GM12878 (cell line): ENCODE results near the gene MYO1D. TPM values are rescaled to one million over a fixed set of nuclear protein-coding genes. Genes with fewer than 3 reads are reported as not detected.

Experiments used
- ATAC-seq: fragments of 200-7000 bp; cut with Tn5 transposase; 3 replicates; pipeline ENCODE4 v1.9.1; 2020; ENCODE audit warnings: mild to moderate bottlenecking, moderate library complexity
- BruUV-seq: library from RNA; stranded (reverse); fragments of 400-500 nt; replicated peaks from 2 replicates; lab custom pipeline; 2021; lab: Mats Ljungman, UMichigan
- CTCF ChIA-PET: fragments of 300-600 bp; sonication (Branson Sonifier 250); formaldehyde crosslinking; extraction: SDS; loops from one replicate; lab custom pipeline; 2021; ENCODE audit warnings: inconsistent platforms; lab: Yijun Ruan, JAX
- POLR2A ChIA-PET: fragments of 350-600 bp; formaldehyde crosslinking; extraction: SDS; loops from one replicate; lab custom pipeline; 2021; ENCODE audit warnings: inconsistent platforms; lab: Charles Lee
- RAD21 ChIA-PET: fragments of 300-600 bp; sonication (Branson Sonifier 250); formaldehyde crosslinking; loops from one replicate; lab custom pipeline; 2023; ENCODE audit warnings: antibody characterized with exemption; ENCODE audit not compliant: unreplicated experiment; lab: Charles Lee
- SMC1A ChIA-PET: fragments of 300-600 bp; sonication (Branson Sonifier 250); formaldehyde crosslinking; loops from one replicate; lab custom pipeline; 2023; ENCODE audit not compliant: unreplicated experiment, uncharacterized antibody; lab: Charles Lee
- DNase-seq: peaks from one replicate; pipeline ENCODE4 v3.0.0-alpha.2; 2011; ENCODE audit warnings: low read depth, low spot score
- FAIRE-seq: peaks from 3 replicates; lab custom pipeline; 2011; peaks lifted over from hg19 to GRCh38; lab: Jason Lieb, UNC
- H2AFZ ChIP-seq: 2 replicates; pipeline ENCODE4 v1.6.0; 2011; ENCODE audit warnings: low read depth, low read length, control low read depth; ENCODE audit not compliant: control insufficient read depth
- H3K27ac ChIP-seq: 2 replicates; pipeline ENCODE4 v1.5.1; 2011; ENCODE audit warnings: control low read depth; ENCODE audit not compliant: control insufficient read depth, insufficient read depth
- H3K27me3 ChIP-seq, 2 experiments: replicated peaks in 1 of 2; 2 replicates each; pipeline versions ENCODE4 v1.6.0 to v1.6.1; 2011; ENCODE audit warnings: low read length in 1 of 2; ENCODE audit not compliant: control insufficient read depth in 2 of 2, insufficient read depth in 2 of 2
- H3K36me3 ChIP-seq, 2 experiments: 2 replicates each; pipeline ENCODE4 v1.5.1; 2011; ENCODE audit warnings: low read length in 1 of 2; ENCODE audit not compliant: control insufficient read depth in 2 of 2, insufficient read depth in 2 of 2
- H3K4me1 ChIP-seq: 2 replicates; pipeline ENCODE4 v1.6.1; 2011; ENCODE audit warnings: mild to moderate bottlenecking, low read length, moderate library complexity, mixed read lengths; ENCODE audit not compliant: control insufficient read depth, insufficient read depth
- H3K4me2 ChIP-seq: 2 replicates; pipeline ENCODE4 v1.6.0; 2011; ENCODE audit warnings: control low read depth; ENCODE audit not compliant: control insufficient read depth, insufficient read depth
- H3K4me3 ChIP-seq: fragments of 200-600 bp; sonication (generic); 2 replicates; pipeline ENCODE4 v1.5.1; 2016
- H3K79me2 ChIP-seq: 2 replicates; pipeline ENCODE4 v1.6.0; 2011; ENCODE audit warnings: low read length; ENCODE audit not compliant: control insufficient read depth, insufficient read depth
- H3K9ac ChIP-seq: 2 replicates; pipeline ENCODE4 v1.8.0; 2011; ENCODE audit warnings: low read length, control low read depth, mixed read lengths; ENCODE audit not compliant: control insufficient read depth, insufficient read depth
- H3K9me3 ChIP-seq: replicated peaks from 3 replicates; pipeline ENCODE4 v1.5.1; 2011; ENCODE audit warnings: mild to moderate bottlenecking, low read length; ENCODE audit not compliant: control insufficient read depth, insufficient read depth
- H4K20me1 ChIP-seq: 2 replicates; pipeline ENCODE4 v1.6.0; 2011; ENCODE audit not compliant: control insufficient read depth, insufficient read depth
- ATF7 ChIP-seq: fragments of 450-650 bp; IDR thresholded peaks from 2 replicates; pipeline ENCODE4 v1.6.1; 2016; ENCODE audit warnings: low read depth, mild to moderate bottlenecking
- CBX3 ChIP-seq: fragments of 200-600 bp; sonication (generic); IDR thresholded peaks from 2 replicates; pipeline ENCODE4 v1.6.1; 2016; ENCODE audit warnings: low read depth, borderline replicate concordance
- CTCF ChIP-seq, 3 experiments: IDR thresholded peaks in 2 of 3; conservative IDR thresholded peaks in 1 of 3; 2 replicates each; pipeline ENCODE4 v1.5.1; 2011; ENCODE audit warnings: low read depth in 3 of 3, low read length in 3 of 3, mild to moderate bottlenecking in 3 of 3, control low read depth in 2 of 3, moderate library complexity in 2 of 3, inconsistent platforms in 1 of 3, mixed read lengths in 1 of 3; ENCODE audit not compliant: control insufficient read depth in 2 of 3, insufficient read depth in 1 of 3; ENCODE audit errors: extremely low read depth in 1 of 3
- E2F8 ChIP-seq: fragments of 450-650 bp; IDR thresholded peaks from 2 replicates; pipeline ENCODE4 v1.6.1; 2018; ENCODE audit warnings: mild to moderate bottlenecking, low read depth, moderate library complexity; ENCODE audit not compliant: partially characterized antibody
- HDAC6 ChIP-seq: fragments of 200-600 bp; sonication (generic); IDR thresholded peaks from one replicate; pipeline ENCODE4 v1.8.0; 2017; ENCODE audit warnings: antibody characterized with exemption; ENCODE audit not compliant: unreplicated experiment
- LARP7 ChIP-seq: fragments of 450-650 bp; IDR thresholded peaks from 2 replicates; pipeline ENCODE4 v1.6.1; 2017; ENCODE audit warnings: mild to moderate bottlenecking
- RCOR1 ChIP-seq: conservative IDR thresholded peaks from 2 replicates; pipeline ENCODE4 v1.6.1; 2012; ENCODE audit warnings: low read depth, low read length, improper control_type of control experiment
- REST ChIP-seq: IDR thresholded peaks from 2 replicates; pipeline ENCODE4 v1.6.1; 2012; ENCODE audit warnings: mild to moderate bottlenecking, low read depth, low read length
- SIN3A ChIP-seq: IDR thresholded peaks from 2 replicates; pipeline ENCODE4 v1.6.1; 2012; ENCODE audit warnings: low read depth, low read length, improper control_type of control experiment
- SMC3 ChIP-seq: IDR thresholded peaks from 2 replicates; pipeline ENCODE4 v1.6.1; 2011; ENCODE audit warnings: low read length, improper control_type of control experiment, borderline replicate concordance
- TARDBP ChIP-seq: IDR thresholded peaks from 2 replicates; pipeline ENCODE4 v1.6.1; 2016; ENCODE audit warnings: borderline replicate concordance
- TCF3 ChIP-seq: IDR thresholded peaks from 2 replicates; pipeline ENCODE4 v1.6.1; 2012; ENCODE audit warnings: low read depth, mild to moderate bottlenecking, low read length, borderline replicate concordance; ENCODE audit not compliant: insufficient read depth
- WGBS: methylation state at CpG from one replicate; pipeline ENCODE4 v1.1.6; 2016; ENCODE audit warnings: low lambda C conversion rate; ENCODE audit not compliant: insufficient replicate concordance, insufficient coverage; ENCODE audit errors: missing lambda C conversion rate; 5-methylcytosine and 5-hydroxymethylcytosine counted together
- in situ Hi-C: fragments of 300-500 bp; cut with MboI; formaldehyde crosslinking; loops from 9 replicates; pipeline ENCODE4 v1.14.3; 2018; ENCODE audit warnings: mixed read lengths
- intact Hi-C: fragments of 100-400 bp; cut with micrococcal nuclease; formaldehyde crosslinking; loops from one replicate; pipeline ENCODE4 v1.14.2; 2022; ENCODE audit not compliant: unreplicated experiment
- polyA plus RNA-seq, 11 experiments: library from polyadenylated mRNA; depleted of rRNA in 4 of 11; unstranded in 6 of 11; stranded (reverse) in 5 of 11; fragments of >200 nt; fragmentation: Nextera tagmentation in 4 of 11; fragmentation: Illumina TruSeq in 1 of 11; extraction: Ambion mirVana in 4 of 11; extraction: Trizol in 1 of 11; gene quantifications; 1 replicate in 1 of 11; 2 replicates in 10 of 11; pipeline versions ENCODE4 v1.2.1 to v1.2.3, GENCODE V29; 2011 to 2016; ENCODE audit warnings: inconsistent platforms in 2 of 11, missing spikeins in 2 of 11, low read depth in 1 of 11
- total RNA-seq, 4 experiments: library from RNA; depleted of rRNA in 3 of 4; stranded (reverse); fragments of >200 nt in 3 of 4; fragmentation: Illumina TruSeq in 1 of 4; extraction: Trizol in 1 of 4; gene quantifications; 2 replicates each; pipeline versions ENCODE4 v1.2.1 to v1.2.3, GENCODE V29; 2013 to 2021

Gene MYO1D
- total and polyA plus RNA-seq, 10 of the 15 experiments (the other 5 are each of a cell fraction or from before 2014, with no cell fraction given) = 1.8 to 37.7 (median 25.4) TPM

- TF ChIP-seq SIN3A = 0 out of 2 replicates have a peak, but pooled peaks have one; percentile 26
Measured at GRCh38 chr17:32524553-32524880, 352.4 kb downstream of the MYO1D start (continued).

GRCh38 chr17:32523827-32524552, 352.9 kb downstream of the MYO1D start:
- no peaks in the 10 kb centered on the region; the same call in 2 of the 3 replicates for H3K9me3 ChIP-seq
- RAD21 ChIA-PET = interaction anchor here (0.8 to 19.5 kb wide), 24 partner anchors 8 to 353 kb away, joined by 3 to 543 read pairs (median 6); partner anchors contain the start of genes CDK5R1, MYO1D and PSMD11
- CTCF ChIA-PET = interaction anchor here (1.0 to 7.4 kb wide), 13 partner anchors 8 to 353 kb away, joined by 3 to 83 read pairs (median 8); partner anchors contain the start of genes CDK5R1 and MYO1D
- H3K79me2 ChIP-seq = no peaks in the 10 kb centered on the region
- DNase-seq (peak; percentile 97), ATAC-seq (peak; percentile 51), FAIRE-seq (peak; percentile 77)
- intact Hi-C loops (loop anchor here (1.0 to 2.0 kb wide), 6 partner anchors 21 to 85 kb away; no protein-coding TSS in a partner anchor), in situ Hi-C loops (no loop called here)
- H4K20me1 ChIP-seq = no peaks in the 10 kb centered on the region
- POLR2A ChIA-PET = interaction anchor here (0.5 to 4.2 kb wide), 17 partner anchors 10 to 233 kb away, joined by 3 to 106 read pairs (median 6); partner anchors contain the start of gene CDK5R1
- H3K4me3 ChIP-seq = peak overlapping the region; percentile 51; the same call in 1 of the 2 replicates
- under 1% methylated on average over 12 of the region's 12 CpGs for WGBS
- no peaks in the 10 kb centered on the region for H3K36me3 ChIP-seq
- H3K4me2 ChIP-seq = peak overlapping the region; percentile 83
- peak overlapping the region; percentile 72 for H3K9ac ChIP-seq
- BruUV-seq = TSS peak; percentile 81
- SMC1A ChIA-PET = interaction anchor here (0.8 to 12.9 kb wide), 19 partner anchors 8 to 307 kb away, joined by 3 to 237 read pairs (median 11); partner anchors contain the start of gene CDK5R1
- peaks cover 55% of the 10 kb centered on the region for H3K4me1 ChIP-seq
- H2AFZ ChIP-seq = no peak overlapping the region
- no peaks in the 10 kb centered on the region for H3K27me3 ChIP-seq
- H3K27ac ChIP-seq = peak overlapping the region; percentile 97
- TF ChIP-seq CTCF (IDR thresholded peaks at IDR 0.05 in 2 of 3, conservative IDR thresholded peaks at IDR 0.05 in 1 of 3; ENCODE audit: control insufficient read depth in 2 of 3, extremely low read depth in 1 of 3, insufficient read depth in 1 of 3, low read depth in 3 of 3, low read length in 3 of 3) (no peak), LARP7 (no peak), HDAC6 (no peak), TARDBP (no peak), ATF7 (peak; percentile 91), SMC3 (peak; percentile 29; the same call in 1 of the 2 replicates), RCOR1 (no peak), TCF3 (no peak), CBX3 (no peak), E2F8 (no peak), REST (no peak)
